HepG2 (cell line): ENCODE results near the gene SAA4.
"Not testable (repeated sequence)": the region's sequence is repeated elsewhere in the genome, so short reads cannot be mapped to it uniquely, and the experiment has no call there.

Experiments
- ATM ChIP-seq: fragments of 450-650 bp; IDR thresholded peaks from 2 replicates; pipeline ENCODE4 v1.7.1; 2017; ENCODE audit warnings: mild to moderate bottlenecking, borderline replicate concordance
- BRCA1 ChIP-seq: sonication (generic); formaldehyde crosslinking; IDR thresholded peaks from 2 replicates; pipeline ENCODE4 v1.4.0; 2020; ENCODE audit warnings: missing genetic modification reagents
- ETS1 ChIP-seq: sonication (generic); formaldehyde crosslinking; IDR thresholded peaks from 2 replicates; pipeline ENCODE4 v1.4.0; 2020; ENCODE audit warnings: missing genetic modification reagents
- KDM4B ChIP-seq: sonication (generic); formaldehyde crosslinking; IDR thresholded peaks from 2 replicates; pipeline ENCODE4 v1.4.0; 2020; ENCODE audit warnings: missing genetic modification reagents
- NPAS2 ChIP-seq: sonication (generic); formaldehyde crosslinking; IDR thresholded peaks from 2 replicates; pipeline ENCODE4 v1.8.0; 2022; ENCODE audit warnings: mild to moderate bottlenecking, missing genetic modification reagents, borderline replicate concordance
- NR2C2 ChIP-seq: sonication (generic); formaldehyde crosslinking; IDR thresholded peaks from 2 replicates; pipeline ENCODE4 v1.4.0; 2020; ENCODE audit warnings: missing genetic modification reagents, mild to moderate bottlenecking, moderate library complexity, borderline replicate concordance
- POLR2A ChIP-seq, 2 experiments: IDR thresholded peaks; 2 replicates each; pipeline ENCODE4 v1.6.1; 2011; ENCODE audit warnings: low read depth in 2 of 2, low read length in 2 of 2, mild to moderate bottlenecking in 1 of 2, moderate library complexity in 1 of 2; ENCODE audit not compliant: insufficient read depth in 1 of 2
- ZNF143 ChIP-seq: sonication (generic); formaldehyde crosslinking; IDR thresholded peaks from 2 replicates; pipeline ENCODE4 v1.4.0; 2020; ENCODE audit warnings: missing genetic modification reagents
- ZNF670 ChIP-seq: sonication (generic); formaldehyde crosslinking; IDR thresholded peaks from 2 replicates; pipeline ENCODE4 v1.8.0; 2022; ENCODE audit warnings: mild to moderate bottlenecking, missing genetic modification reagents, borderline replicate concordance
- TF ChIP-seq, protein P1 (sequence below): sonication (generic); formaldehyde crosslinking; IDR thresholded peaks from 2 replicates; pipeline ENCODE4 v1.5.0; 2020; ENCODE audit warnings: mild to moderate bottlenecking, missing genetic modification reagents, moderate library complexity

DNA sequence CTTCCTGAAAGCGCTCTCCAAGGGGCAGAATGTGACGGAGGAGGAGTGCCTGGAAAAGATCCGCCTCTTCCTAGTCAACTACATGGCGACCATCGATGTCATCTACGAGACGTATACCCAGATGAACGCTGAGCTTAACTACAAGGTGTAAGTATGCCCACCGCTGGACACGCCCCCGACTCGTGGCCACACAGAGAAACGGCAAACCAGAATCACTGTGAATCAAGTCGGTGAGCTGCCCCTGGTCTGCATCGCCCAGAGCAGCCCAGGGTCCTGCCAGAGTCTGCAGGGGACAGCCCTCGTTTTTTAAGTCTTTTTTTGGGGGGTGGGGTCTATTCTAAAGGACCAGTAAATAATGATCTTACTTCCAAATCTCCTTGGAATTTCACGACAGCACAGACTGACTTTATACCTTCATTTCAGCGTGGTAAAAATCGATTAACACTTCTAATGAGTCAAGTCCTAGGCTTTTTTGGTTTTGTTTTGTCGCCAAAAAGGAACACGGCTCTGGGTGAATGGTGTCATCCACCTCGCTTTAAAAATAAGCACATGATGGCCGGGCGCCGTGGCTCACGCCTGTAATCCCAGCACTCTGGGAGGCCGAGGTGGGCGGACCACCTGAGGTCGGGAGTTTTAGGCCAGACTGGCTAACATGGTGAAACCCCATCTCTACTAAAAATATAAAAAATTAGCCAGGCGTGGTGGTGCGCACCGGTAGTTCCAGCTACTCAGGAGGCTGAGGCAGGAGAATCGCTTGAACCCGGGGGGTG lies 46.9 kb downstream of the SAA4 start:
- TF ChIP-seq POLR2A (IDR thresholded peaks at IDR 0.05; ENCODE audit: insufficient read depth in 1 of 2, low read depth in 2 of 2, low read length in 2 of 2); ZNF143 (CRISPR knock-in tag); ETS1 (CRISPR knock-in tag); KDM4B; BRCA1 (CRISPR knock-in tag); NPAS2; ATM; NR2C2 (CRISPR knock-in tag); ZNF670: not testable (repeated sequence)
- TF ChIP-seq, protein P1, sequence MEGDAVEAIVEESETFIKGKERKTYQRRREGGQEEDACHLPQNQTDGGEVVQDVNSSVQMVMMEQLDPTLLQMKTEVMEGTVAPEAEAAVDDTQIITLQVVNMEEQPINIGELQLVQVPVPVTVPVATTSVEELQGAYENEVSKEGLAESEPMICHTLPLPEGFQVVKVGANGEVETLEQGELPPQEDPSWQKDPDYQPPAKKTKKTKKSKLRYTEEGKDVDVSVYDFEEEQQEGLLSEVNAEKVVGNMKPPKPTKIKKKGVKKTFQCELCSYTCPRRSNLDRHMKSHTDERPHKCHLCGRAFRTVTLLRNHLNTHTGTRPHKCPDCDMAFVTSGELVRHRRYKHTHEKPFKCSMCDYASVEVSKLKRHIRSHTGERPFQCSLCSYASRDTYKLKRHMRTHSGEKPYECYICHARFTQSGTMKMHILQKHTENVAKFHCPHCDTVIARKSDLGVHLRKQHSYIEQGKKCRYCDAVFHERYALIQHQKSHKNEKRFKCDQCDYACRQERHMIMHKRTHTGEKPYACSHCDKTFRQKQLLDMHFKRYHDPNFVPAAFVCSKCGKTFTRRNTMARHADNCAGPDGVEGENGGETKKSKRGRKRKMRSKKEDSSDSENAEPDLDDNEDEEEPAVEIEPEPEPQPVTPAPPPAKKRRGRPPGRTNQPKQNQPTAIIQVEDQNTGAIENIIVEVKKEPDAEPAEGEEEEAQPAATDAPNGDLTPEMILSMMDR (CRISPR knock-in tag) = not testable (repeated sequence)
